Measurements from ENCODE around the gene GLCCI1.

GLCCI1 gene

DNA sequence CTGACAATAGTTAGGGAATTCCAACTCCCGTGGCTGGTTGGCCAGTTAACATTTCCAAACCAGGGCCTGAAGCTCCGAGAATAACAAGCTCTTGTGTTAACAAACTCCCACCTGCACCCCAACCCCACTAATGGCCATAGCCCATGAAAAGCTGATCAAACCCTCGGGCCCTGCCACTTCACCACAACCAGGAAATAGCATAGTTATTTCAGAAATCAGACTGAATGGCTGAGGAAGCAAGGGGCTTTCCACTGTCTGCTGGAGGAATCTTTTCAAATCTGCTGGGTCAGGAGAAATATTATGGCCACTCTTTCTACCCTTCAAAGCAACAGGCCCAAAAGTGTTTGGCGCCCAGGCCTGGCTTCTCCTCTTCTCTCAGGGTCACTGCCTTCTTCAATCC lies 145.6 kb downstream of the GLCCI1 start:
- H3K4me3 ChIP-seq (ENCODE audit: low read depth, low read length) = no peak overlapping the region
- no peak for TF ChIP-seq CTCF (conservative IDR thresholded peaks at IDR 0.05; ENCODE audit: low read depth, low read length)
- no peak for DNase-seq (ENCODE audit: low read depth)

GRCh38 chr7:8115547-8116402 lies 147.2 kb downstream of the GLCCI1 start:
- DNase-seq (ENCODE audit: low read depth) = no peak
- H3K4me3 ChIP-seq (ENCODE audit: low read depth, low read length) = no peak overlapping the region
- no peak for TF ChIP-seq CTCF (conservative IDR thresholded peaks at IDR 0.05; ENCODE audit: low read depth, low read length)

DNA sequence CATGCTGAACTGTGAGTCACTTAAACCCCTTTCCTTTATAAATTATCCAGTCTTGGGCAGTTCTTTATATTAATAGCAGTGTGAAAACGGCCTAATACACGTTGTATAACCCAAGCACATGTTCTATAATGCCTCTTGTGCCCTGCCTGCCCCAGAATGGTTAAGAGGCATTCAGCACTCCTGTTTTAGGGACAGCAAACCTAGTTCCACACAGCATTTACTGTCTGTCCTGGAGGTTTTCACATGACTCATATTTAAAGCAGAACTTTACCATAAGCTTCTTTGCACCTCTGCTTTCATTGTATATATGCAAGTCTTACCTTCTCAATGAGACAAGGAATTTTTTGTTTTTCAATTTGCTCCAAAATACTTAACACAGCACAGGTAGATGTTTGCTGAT lies 148.6 kb downstream of the GLCCI1 start:
- H3K4me3 ChIP-seq (ENCODE audit: low read depth, low read length) = no peak overlapping the region
- DNase-seq (ENCODE audit: low read depth) = no peak
- TF ChIP-seq CTCF (conservative IDR thresholded peaks at IDR 0.05; ENCODE audit: low read depth, low read length) = no peak

DNA sequence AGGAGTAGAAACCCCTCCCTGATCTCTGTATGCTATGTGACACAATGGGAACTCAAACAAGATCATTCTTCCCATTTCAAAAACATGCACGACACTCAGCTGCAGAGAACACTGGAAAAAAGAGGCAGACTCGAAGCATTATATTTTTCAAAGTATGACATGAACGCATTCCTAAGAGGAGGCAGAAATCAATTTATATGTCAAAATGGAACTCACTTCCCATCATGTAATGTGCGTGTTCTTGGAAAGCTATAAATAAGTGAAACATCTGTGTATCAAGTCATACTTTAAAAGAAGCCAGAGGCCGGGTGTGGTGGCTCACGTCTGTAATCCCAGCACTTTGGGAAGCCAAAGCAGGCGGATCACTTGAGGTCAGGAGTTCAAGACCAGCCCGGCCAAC lies 150.7 kb downstream of the GLCCI1 start:
- H3K4me3 ChIP-seq (ENCODE audit: low read depth, low read length) = no peak overlapping the region
- no peak for DNase-seq (ENCODE audit: low read depth)
- no peak for TF ChIP-seq CTCF (conservative IDR thresholded peaks at IDR 0.05; ENCODE audit: low read depth, low read length)

DNA sequence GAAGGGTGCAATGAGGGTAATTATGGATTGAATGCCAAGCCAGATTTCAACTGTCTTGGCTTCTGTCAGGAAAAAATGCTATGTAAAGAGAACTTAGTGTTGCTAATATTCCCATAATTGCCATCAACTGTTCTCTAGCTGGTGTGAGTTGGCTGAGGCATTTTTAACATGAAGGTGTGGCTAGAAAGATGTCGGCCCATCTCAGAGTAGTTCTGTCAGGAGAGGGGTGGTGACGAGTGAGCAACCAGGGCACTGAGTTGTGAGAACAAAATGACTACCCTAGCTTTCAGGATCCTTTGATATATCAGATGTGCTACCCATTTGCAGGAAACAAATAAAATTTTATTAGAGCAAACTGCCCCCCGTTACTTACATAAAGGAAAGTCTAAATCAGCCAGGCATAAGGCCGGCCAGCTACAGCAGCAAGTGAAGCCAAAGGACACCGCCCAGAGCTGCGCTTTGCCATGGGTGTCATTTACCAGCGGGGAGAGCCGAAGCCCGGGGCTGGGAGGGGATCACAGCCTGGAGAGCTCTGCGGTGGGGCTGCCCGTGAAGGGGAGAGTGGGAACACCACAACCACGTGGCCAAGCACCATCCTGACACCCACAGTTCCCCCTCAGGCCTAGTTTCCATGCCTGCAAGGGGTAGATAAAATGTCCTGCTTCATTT lies 151.9 kb downstream of the GLCCI1 start:
- no peak for TF ChIP-seq CTCF (conservative IDR thresholded peaks at IDR 0.05; ENCODE audit: low read depth, low read length)
- DNase-seq (ENCODE audit: low read depth) = no peak
- H3K4me3 ChIP-seq (ENCODE audit: low read depth, low read length) = no peak overlapping the region

GRCh38 chr7:8121243-8121642 lies 152.6 kb downstream of the GLCCI1 start:
- no peak for TF ChIP-seq CTCF (conservative IDR thresholded peaks at IDR 0.05; ENCODE audit: low read depth, low read length)
- H3K4me3 ChIP-seq (ENCODE audit: low read depth, low read length) = no peak overlapping the region
- DNase-seq (ENCODE audit: low read depth) = no peak

All from choroid plexus epithelial cell (primary cell).